Raji (cell line): ENCODE data around the gene ATXN1.
A peak's percentile ranks its signal among the peaks of the same experiment; 100 is the strongest.

Experiments
- POLR2A ChIP-seq: IDR thresholded peaks from 2 replicates; pipeline ENCODE4 v1.6.1; 2011; ENCODE audit warnings: low read depth, low read length, control low read depth; ENCODE audit not compliant: insufficient read depth

ATXN1 gene

DNA sequence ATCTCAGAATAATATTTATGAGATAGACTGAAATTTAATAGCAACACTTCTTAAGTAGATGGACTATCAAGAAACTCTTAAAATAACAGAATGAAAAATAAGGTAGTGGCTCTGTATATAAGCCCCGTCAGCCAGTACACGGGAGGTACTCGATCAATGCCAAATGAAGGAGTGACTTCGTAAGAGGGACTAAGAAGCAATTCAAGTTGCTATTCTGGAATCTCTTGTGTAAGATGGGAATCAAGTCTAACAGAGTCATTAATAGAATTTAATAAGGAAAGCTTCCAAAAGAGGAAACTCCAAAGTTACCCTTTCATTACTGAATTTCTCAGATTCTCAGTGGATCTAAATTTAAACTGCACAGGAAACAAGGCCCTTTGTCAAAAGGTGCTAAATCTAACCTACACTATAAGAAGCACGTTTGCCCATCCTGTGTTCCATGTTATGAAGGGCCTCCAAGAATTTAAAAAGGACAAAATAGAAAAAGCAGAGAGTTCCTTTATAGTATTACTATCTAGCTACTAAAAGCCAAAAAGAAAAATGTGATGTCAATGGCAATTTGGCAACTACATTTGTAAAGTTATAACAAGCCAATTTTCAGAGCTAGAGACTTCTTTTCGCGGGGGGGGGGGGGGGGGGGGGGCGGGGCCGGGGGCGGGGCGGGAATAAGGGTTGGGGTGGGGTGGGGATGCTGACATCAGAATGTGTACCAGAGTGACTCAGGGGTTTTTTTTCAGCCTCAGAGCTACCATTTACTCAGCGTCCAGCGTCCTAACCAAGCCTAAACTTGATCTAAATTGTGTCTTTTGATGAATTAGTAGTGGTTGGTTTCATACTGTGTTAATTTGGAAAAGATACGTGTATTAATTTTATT, 322.3 kb downstream of the ATXN1 start:
- TF ChIP-seq POLR2A: no peak

DNA sequence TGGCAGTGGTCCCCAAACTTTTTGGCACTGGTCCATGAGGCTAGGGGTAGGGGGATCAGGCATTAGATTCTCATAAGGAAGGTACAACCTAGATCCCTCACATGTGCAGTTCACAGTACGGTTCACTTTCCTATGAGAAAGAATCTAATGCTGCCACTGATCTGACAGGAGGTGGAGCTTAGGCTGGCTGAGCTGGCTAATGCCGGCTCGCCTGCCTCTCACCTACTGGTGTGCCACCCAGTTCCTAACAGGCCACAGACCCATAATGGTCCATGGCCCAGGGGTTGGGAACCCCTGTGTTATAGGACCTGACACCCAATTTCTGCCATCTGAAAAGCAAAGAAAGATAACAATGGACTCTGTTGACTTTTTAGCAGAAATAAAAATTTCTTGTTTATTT, 323.3 kb downstream of the ATXN1 start:
- no peak for TF ChIP-seq POLR2A

DNA sequence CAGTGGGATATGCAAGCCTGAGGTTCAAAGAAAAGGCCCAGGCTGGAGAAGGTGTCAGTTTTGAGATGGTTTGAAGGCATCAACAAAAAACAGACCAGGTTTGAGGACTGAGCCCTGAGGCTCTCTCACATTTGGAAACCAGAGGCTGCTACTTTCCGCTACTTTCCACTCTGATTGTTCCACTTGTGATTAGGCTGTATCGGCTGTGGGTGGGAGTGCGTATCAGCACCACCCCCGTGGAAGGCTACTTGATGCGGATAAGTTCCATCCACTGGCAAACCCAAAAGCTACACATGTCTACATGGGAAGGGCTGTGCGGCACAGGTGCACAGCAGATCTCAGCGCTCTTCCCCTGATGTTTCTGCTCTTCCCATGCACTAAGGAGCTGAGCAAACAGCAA, 324.2 kb downstream of the ATXN1 start:
- TF ChIP-seq POLR2A: no peak

DNA sequence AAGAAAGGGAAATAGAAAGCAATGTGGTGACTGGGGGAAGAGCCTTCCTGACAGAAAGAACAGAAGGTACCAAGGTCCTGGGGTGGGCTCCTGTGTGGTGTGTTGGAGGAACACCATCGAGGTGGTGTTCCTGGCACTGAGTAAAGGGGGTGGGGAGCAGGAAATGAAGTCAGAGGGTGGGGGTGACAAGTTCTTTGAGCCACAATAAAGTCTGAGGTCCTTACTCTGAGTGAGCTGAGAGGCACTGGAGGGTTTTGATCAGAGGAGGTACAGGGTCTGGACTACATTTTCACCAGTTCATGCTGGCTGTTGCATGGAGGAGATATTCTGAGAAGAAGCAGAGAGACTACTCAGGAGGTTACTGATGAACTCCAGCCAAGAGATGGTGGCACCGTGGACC, 324.7 kb downstream of the ATXN1 start:
- TF ChIP-seq POLR2A: no peak

DNA sequence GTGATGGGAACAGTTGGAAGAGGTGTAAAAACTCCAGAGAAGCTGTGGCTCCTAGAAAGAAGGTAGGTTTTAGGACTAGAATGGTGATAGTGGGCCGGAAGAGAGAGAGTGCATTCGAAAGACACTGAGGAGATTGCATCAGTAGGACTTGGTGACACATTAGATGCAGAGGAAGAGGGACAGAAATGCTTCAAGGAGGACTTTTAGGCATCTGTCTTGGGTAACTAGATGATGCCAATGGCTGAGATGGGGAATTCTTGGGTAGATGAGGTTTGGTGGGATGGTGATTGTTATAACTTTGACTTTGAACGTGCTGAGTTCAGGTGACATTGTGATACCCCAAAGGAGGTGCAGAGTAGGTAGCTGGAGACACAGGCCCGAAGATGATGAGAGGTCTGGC, 326.4 kb downstream of the ATXN1 start:
- no peak for TF ChIP-seq POLR2A

DNA sequence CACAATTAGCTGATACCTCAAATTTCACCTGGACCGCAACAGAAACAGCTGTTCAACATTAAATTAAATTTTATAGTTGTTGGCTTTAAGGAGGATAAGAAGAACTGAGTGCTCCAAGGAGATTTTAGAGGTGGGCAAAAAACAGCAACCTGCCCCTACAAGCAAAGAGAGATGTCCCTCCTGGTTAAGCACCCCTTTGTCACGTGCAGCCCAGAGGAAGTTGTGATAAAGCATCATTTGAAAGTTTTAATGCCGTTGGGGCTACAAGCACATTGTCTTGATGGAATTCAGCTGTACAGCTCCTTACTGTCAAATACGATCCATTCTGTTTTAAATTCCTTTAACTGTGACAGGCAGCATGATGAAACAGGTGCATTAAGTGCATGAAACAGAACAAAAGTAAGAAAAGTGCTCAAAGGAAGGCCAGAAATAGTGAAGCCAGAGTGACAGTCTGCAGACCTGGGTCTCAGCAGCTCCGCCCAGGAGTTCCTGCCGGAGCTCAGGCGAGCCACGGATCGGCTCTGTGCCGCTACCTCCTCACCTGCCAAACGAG, 327.8 kb downstream of the ATXN1 start:
- no peak for TF ChIP-seq POLR2A

DNA sequence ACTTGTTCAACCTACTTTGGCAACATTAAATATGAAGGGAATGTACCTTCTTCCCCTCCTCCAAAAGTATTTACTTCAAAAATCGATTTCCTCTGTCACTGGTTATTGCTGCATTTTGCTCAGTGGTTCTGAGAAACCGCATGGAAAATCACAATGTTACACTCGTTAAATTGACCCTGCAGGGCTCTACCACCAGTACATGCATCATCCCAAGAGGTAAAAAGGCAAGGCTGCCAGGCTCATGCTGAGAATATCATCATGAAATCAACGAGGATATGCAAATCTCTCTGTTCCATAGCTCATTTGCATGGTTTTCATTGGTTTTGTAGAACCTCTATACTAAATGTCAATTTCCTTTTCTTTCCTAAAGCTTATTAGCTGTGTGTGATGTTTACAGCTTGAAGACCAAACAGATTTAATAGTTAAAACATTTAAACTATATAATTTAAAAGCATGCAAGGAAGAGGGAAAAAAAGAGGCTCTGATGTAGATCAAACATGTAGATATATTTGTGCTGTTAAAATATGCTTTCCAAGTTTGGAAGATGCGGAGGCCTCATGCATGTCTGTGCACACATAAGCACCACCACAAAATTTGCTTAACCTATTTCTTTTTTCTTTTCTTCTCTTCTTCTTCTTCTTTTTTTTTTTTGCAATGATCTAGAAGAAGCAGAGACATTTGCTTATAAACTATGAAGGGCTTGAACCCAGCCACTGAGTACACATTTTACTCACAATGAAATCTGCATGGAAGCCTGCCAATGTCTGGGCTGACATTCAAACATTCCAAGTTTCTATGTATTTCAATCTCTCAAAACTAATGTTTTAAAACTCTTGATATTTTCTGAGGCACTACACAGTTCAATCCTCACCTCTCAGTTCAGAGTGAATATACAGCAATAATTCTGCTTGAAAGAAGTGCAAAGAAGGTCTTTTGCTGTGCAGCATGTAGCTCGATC, 328.9 kb downstream of the ATXN1 start:
- TF ChIP-seq POLR2A: peak; percentile 42; the same call in 1 of the 2 replicates

DNA sequence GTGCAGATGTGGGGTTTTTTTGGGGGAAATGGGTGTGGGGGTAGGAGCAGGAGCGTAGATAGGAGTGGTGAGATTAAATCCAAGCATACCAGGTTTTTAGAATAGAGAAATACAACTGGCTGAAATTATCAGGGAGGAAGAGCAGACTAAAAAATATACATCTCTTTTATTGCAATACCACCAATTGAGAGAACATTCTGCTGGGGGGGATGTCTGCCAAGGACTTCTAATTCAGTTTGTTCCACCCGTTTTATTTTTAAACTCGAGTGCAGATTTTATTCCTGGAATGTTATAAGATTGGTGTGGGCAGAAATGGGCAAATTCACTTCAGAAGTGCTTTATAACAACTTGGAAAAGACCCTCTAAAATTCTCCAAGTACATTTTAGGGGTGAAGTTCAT, 330.2 kb downstream of the ATXN1 start:
- no peak for TF ChIP-seq POLR2A

DNA sequence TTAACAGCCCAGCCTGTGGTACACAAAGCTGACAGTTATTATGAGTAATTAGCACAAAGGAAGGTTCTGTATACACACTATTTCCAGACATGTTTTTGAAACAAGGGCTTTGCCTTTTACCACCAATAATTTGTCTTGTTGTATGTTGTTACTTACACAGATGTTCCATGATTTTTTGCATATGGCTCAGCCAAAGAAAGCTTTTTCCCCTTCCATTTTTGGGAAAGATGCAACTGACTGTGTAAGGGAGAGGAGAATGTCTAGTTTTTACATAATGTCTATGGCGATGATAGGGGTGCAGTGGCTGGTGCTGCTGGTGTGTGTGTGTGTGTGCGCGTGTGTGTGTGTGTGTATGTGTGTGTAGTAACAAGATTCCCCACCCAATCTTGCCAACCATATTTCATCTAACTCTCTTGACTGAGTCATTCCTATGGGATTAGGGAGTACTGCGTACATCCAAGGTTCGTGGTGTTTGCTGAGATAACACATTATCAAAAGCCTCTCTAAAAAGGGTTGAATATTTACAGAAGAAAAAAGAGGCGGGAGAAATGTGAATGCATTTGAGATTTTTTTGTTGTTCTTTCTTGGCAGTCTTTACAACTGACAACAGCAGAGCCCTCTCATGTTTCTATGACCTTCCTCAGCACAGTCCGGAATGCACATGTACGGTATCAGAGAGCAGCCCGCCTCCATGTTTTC, 330.7 kb downstream of the ATXN1 start:
- TF ChIP-seq POLR2A: no peak

DNA sequence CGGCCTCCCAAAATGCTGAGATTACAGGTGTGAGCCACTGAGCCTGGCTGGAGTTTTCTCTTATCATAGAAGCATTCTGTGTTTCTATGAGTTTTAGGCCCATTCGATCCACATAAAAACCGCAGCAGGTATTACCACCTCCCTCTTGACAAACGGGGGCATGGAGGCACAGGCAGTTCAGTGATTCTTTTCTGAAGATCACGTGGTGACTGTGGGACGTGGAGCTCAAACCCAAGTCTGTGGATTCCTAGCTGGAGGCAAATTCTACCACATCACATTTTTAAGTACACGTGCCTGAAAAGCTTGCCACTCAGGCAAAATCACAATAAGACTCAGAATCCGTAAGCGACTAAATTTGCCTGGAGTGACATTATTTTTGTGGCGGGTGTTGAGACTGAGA, 331.6 kb downstream of the ATXN1 start:
- no peak for TF ChIP-seq POLR2A

DNA sequence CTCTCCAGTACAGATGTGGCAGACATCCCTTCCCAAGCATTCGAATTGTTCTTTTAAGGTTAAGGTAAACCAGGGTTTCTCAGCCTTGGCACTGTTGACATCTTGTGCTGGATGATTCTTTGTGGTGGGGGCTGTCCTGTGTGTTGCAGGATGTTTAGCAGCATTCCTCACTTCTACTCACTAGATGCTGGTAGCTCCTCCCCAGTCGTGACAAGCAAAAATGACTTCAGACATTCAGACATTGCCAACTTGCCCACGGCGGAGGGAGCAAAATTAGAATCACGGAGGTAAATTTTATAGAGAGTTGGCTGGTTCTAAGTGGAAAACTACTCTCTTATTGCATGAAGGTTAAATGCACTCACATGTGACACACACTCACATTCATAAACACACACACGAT, 334.1 kb downstream of the ATXN1 start:
- TF ChIP-seq POLR2A: no peak

DNA sequence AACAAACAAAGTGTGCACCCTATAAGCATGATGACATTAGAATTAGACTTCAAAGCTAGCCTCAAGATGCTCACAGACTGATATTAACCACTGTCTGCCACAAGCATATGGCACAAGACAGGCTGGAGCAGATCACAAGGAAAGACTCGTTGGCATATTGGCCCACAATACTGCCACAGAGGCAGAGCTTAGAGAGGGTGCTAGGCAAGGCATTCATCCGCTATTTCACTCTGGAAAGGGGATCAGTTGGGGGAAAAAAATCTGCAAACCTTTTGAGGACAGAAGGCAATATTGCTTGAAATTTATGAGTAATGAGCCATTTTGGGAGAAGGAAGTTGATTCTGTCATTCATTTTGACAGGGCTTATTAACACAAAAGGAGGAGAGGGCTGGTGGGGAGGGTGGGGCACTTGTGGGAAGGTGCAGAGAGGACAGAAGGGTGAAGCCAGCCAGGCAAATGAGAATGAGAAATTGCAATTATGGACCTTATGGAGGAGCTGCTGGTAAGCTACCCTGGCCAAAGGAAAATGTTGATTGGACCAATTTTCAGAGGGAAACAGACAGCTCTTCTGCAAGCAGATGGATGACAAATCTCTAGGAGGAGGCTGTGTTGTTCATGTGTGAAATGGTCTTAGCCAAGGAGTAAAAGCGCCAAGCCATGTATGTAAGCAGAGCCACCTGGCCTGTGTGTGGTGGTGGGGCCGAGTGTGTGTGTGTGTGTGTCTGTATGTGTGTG, 335.2 kb downstream of the ATXN1 start:
- no peak for TF ChIP-seq POLR2A

DNA sequence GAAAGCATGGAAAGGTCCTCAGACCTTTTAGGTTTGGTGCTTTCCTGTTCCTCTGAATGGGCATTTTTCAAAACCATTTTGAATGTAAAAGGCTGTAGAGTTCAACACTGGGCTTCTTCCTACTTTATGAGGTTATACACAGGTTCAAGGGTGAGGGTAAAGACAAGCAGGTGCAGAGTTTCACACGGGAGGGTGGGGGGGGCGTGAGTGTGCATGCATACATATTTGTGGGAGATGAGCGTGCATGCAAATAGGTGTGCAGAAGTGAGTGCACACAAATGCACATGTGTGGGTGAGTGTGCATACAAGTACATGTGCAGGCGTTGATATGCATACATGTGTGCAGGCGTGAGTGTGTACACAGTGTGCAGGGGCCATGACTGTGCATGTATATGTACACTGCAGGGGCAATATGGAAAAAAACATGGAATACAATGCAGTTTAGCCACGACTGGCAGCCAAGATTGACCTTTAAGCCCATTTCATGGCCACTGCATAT, 339.7 kb downstream of the ATXN1 start:
- no peak for TF ChIP-seq POLR2A
